ENCODE results near the gene C22orf39.

The C22orf39 gene

DNA sequence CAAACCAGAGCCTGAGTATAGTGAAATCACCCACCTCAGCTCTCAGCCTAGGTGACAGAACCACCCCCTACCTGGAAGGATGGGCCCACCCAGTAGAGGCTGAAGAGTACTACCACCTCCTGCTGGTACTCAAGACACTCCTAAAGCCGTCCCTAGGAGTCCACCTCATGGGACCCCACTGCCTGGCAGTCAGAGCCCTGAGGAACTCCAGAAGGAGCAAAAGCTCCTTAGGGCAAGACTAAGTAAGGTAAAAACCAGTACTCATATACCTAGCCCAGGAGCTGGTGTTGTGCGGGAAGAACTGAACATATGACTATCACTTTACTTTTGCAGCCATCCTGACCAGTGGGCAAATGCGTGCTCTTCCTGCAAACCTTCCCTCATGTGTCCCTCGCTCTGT lies 52.2 kb downstream of the C22orf39 start:
- TF ChIP-seq, protein P1, sequence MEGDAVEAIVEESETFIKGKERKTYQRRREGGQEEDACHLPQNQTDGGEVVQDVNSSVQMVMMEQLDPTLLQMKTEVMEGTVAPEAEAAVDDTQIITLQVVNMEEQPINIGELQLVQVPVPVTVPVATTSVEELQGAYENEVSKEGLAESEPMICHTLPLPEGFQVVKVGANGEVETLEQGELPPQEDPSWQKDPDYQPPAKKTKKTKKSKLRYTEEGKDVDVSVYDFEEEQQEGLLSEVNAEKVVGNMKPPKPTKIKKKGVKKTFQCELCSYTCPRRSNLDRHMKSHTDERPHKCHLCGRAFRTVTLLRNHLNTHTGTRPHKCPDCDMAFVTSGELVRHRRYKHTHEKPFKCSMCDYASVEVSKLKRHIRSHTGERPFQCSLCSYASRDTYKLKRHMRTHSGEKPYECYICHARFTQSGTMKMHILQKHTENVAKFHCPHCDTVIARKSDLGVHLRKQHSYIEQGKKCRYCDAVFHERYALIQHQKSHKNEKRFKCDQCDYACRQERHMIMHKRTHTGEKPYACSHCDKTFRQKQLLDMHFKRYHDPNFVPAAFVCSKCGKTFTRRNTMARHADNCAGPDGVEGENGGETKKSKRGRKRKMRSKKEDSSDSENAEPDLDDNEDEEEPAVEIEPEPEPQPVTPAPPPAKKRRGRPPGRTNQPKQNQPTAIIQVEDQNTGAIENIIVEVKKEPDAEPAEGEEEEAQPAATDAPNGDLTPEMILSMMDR (conservative IDR thresholded peaks at IDR 0.05; ENCODE audit: control insufficient read depth, insufficient read depth, low read depth, low read length): no peak
- H3K4me3 ChIP-seq (ENCODE audit: control insufficient read depth, low read depth, low read length): no peak overlapping the region
- DNase-seq (ENCODE audit: low read depth): no peak

DNA sequence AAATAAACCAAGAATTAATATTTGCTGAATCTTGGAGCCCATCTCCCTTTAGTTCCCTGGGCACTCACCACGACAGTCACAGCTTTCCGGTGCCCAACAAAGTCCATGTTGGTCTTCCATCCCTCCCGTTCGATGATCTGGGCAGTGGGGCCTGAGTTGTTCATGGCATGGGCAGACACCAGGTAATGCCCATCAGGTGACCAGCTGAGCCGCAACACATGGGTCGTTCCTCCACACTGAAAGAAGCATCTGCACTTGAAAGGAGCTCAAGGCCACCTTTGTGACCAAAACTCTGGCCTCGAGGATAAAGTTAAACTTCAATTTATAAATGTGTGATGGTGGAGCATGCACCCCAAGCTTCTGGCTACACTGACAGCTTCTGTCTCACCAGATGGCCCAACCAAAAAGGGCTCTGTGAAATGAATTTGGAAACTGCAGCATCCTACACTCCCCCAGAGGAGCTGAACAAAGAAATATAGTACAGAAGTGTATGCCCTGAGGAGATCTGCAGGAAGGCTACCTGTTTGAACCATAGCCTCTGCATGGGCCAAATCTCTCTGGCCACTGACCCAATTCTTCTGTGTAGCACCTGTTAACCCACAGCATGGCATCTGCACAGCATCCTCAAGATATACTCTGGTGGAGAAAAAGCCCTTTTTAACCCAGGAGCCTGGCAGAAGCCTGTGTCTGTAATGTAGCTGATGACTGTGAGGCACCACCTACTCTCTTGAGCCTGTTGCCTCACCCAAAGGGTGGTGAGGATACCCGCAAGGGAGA lies 53.0 kb downstream of the C22orf39 start:
- TF ChIP-seq, protein P1 (conservative IDR thresholded peaks at IDR 0.05; ENCODE audit: control insufficient read depth, insufficient read depth, low read depth, low read length): no peak
- no peak overlapping the region for H3K4me3 ChIP-seq (ENCODE audit: control insufficient read depth, low read depth, low read length)
- DNase-seq (ENCODE audit: low read depth): no peak

DNA sequence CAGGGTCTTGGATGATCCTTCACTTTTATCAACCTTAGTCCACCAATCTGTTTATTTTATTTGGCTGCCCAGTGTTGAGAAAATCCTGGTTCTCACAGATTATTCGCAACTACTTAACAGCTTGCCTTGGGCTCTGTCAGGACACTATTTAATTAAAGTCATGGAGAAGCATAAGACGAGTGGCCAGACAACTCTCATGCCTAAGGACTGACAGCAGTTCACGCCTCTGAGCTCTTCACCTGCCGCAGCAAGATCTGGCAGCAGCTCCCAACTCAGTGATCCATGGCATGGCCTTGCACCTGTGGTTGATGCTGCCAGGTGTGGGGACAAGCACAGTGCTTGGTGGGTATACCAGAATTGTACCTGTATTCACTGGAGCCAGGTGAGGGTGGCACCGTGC lies 53.8 kb downstream of the C22orf39 start:
- TF ChIP-seq, protein P1 (conservative IDR thresholded peaks at IDR 0.05; ENCODE audit: control insufficient read depth, insufficient read depth, low read depth, low read length): no peak
- no peak overlapping the region for H3K4me3 ChIP-seq (ENCODE audit: control insufficient read depth, low read depth, low read length)
- DNase-seq (ENCODE audit: low read depth): no peak

All from fibroblast of mammary gland (primary cell).